Activated naive CD4-positive, alpha-beta T cell treated with anti-CD3 and anti-CD28 coated beads for 36 hours (primary cell): ENCODE data around the gene CNIH1. TPM values are rescaled to one million over a fixed set of nuclear protein-coding genes. Genes with fewer than 3 reads are reported as not detected.
"Not testable (repeated sequence)": the region's sequence is repeated elsewhere in the genome, so short reads cannot be mapped to it uniquely, and the experiment has no call there.

Source experiments
- CTCF ChIA-PET: fragments of 350-600 bp; sonication (Branson Sonifier 250); formaldehyde crosslinking; loops from one replicate; lab custom pipeline; 2021; ENCODE audit warnings: antibody characterized with exemption; lab: Charles Lee
- DNase-seq: peaks from one replicate; pipeline ENCODE4 v3.0.0-alpha.2; 2020
- H3K27ac Mint-ChIP-seq: one replicate; pipeline ENCODE4 v1.8.0; 2021; ENCODE audit warnings: mild to moderate bottlenecking, mixed read lengths
- H3K27me3 Mint-ChIP-seq: one replicate; pipeline ENCODE4 v1.8.0; 2021; ENCODE audit warnings: low read depth, mixed read lengths
- H3K36me3 Mint-ChIP-seq: one replicate; pipeline ENCODE4 v1.8.0; 2021; ENCODE audit warnings: low read depth, mixed read lengths
- H3K4me1 Mint-ChIP-seq: one replicate; pipeline ENCODE4 v1.8.0; 2021; ENCODE audit warnings: low read depth, mixed read lengths
- H3K4me3 Mint-ChIP-seq: one replicate; pipeline ENCODE4 v1.8.0; 2021; ENCODE audit warnings: mild to moderate bottlenecking, moderate library complexity, mixed read lengths
- H3K9me3 Mint-ChIP-seq: one replicate; pipeline ENCODE4 v1.8.0; 2021; ENCODE audit warnings: mixed read lengths
- intact Hi-C: fragments of 100-400 bp; cut with micrococcal nuclease; formaldehyde crosslinking; loops from one replicate; pipeline ENCODE4 v1.15.1; 2023
- total RNA-seq, 2 experiments: library from RNA; stranded (reverse); gene quantifications; one replicate each; pipeline ENCODE4 v1.2.3, GENCODE V29; 2021

Gene CNIH1
- total RNA-seq, 2 experiments from 2014 or later, result 68.1 to 78.4 TPM

DNA sequence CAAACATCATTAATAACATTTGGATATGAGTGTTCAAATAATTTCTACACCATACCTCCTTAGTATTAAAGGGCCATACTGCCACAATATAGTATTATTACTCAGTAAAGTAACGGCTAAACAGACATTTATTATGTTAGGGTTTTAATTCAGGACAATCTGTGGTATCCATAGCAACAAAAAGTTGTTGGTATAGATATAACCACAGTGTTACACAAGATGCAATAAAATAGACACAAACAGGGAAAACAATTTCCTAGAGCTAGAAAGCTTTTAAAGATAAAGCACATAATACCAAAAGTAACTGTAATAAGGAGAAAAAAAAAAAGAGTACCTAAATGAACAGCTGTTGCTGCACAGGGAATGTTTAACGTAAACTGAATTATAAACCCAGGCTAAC, 16.1 kb downstream of the CNIH1 start:
- intact Hi-C loops, result no loop called here
- Mint-ChIP-seq H3K36me3 (peaks cover 23% of the 10 kb centered on the region), H3K4me3 (no peak overlapping the region), H3K4me1 (peaks cover 30% of the 10 kb centered on the region), H3K27me3 (no peaks in the 10 kb centered on the region), H3K27ac (no peak overlapping the region), H3K9me3 (no peaks in the 10 kb centered on the region)
- CTCF ChIA-PET, result interaction anchor here (0.9 kb wide), 1 partner anchor 14 kb away, joined by 3 read pairs; no protein-coding TSS in a partner anchor
- no peak for DNase-seq

DNA sequence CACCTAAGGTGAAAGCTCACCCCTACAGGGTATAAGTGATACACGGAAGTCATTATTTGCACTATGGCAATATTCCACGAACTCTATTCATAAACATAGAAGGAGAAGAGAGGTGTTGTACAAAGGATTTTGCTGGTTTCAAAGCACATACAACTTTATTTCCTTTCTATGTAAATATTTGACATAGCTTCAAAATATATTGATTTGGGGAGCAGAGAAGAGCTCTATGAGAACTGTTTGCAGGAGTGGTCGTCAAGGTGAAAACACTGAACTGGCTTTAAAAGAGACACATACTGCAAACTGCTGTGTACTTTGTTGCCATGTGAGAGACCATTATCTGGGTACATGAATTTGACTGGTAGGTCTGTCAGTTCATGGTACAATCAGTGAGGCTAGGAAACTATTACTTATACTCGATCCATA, 16.7 kb downstream of the CNIH1 start:
- intact Hi-C loops, result no loop called here
- Mint-ChIP-seq H3K36me3 (peaks cover 19% of the 10 kb centered on the region), H3K4me1 (peaks cover 25% of the 10 kb centered on the region), H3K27ac (peak overlapping the region; percentile 20), H3K27me3 (no peaks in the 10 kb centered on the region), H3K4me3 (no peak overlapping the region), H3K9me3 (no peaks in the 10 kb centered on the region)
- DNase-seq, result no peak
- CTCF ChIA-PET, result interaction anchor here (0.9 kb wide), 1 partner anchor 11 kb away, joined by 5 read pairs; no protein-coding TSS in a partner anchor

DNA sequence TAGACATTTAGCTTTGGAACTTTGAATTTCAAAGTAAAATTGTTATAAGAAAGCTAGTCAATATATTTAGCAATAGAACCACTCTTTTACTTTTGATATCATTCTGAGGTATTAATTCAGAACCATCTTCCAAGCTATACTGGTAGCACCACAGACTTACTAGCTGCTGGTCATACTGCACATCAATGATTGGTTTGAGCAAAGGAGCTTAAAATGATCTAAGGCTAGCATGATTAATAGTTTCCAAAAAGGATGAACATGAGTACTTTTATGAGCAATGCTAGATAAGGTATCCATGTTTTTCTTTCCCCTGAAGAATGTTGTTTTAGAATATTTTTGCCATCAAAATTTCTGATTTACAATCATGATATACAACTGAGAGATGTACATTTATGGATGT, 17.2 kb downstream of the CNIH1 start:
- no peak for DNase-seq
- Mint-ChIP-seq H3K27ac (peak overlapping the region; percentile 20), H3K36me3 (peaks cover 15% of the 10 kb centered on the region), H3K9me3 (no peaks in the 10 kb centered on the region), H3K4me3 (no peak overlapping the region), H3K27me3 (no peaks in the 10 kb centered on the region), H3K4me1 (peaks cover 20% of the 10 kb centered on the region)
- CTCF ChIA-PET, result interaction anchor here (0.9 kb wide), 1 partner anchor 11 kb away, joined by 5 read pairs; no protein-coding TSS in a partner anchor
- intact Hi-C loops, result no loop called here

DNA sequence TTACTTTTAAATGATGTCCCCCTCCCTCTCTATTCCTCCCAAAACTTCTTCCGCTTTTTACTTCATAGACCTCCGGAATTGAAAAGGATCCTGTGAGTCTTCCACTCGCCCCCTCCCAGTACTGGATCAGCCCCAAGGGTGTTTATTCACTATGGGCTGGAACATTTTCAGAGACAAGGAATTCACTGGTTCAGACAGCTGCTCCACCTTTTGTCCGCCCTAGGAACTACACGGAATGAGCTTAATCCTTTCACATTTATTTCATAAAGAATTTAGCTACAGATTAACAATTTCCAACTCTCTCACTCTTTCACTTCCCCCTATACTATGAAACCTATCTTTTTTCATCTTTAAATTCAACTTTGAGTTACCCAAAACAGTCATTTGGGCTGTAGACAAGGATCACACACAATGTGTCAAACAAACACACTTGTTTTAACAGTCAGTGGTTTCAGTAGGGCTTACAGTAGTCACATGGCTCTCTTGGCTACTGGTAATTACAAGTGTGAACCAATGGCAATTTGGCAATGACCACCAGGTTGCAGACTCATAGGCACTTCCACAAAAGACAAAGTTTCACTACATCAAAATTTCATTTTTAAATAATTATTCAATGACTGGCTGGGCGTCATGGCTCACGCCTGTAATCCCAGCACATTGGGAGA, 20.6 kb downstream of the CNIH1 start:
- Mint-ChIP-seq H3K27ac (no peak overlapping the region), H3K4me1 (peaks cover 10% of the 10 kb centered on the region), H3K27me3 (no peaks in the 10 kb centered on the region), H3K36me3 (peaks cover 2% of the 10 kb centered on the region), H3K4me3 (no peak overlapping the region), H3K9me3 (no peaks in the 10 kb centered on the region)
- intact Hi-C loops, result no loop called here
- CTCF ChIA-PET, result interaction anchor here (0.6 to 1.0 kb wide), 3 partner anchors 14 to 1501 kb away, joined by 4 read pairs; no protein-coding TSS in a partner anchor
- peak; percentile 37 for DNase-seq

DNA sequence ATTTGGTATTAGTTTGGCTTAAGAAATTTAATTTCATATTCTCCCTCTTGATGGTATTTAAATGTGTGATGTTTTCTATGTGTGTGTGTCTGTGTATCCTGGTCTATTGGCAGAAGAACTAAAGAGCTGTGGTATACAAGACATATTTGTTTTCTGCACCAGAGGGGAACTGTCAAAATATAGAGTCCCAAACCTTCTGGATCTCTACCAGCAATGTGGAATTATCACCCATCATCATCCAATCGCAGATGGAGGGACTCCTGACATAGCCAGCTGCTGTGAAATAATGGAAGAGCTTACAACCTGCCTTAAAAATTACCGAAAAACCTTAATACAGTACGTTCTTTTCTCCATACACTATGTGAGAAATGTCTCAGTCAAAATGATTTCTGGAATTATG, 29.8 kb downstream of the CNIH1 start:
- Mint-ChIP-seq H3K4me1 (no peaks in the 10 kb centered on the region), H3K4me3 (no peak overlapping the region), H3K36me3 (peaks cover 27% of the 10 kb centered on the region), H3K27me3 (no peaks in the 10 kb centered on the region), H3K9me3 (no peaks in the 10 kb centered on the region), H3K27ac (no peak overlapping the region)
- CTCF ChIA-PET, result interaction anchor here (0.7 to 1.5 kb wide), 2 partner anchors 20 to 123 kb away, joined by 3 read pairs; no protein-coding TSS in a partner anchor
- intact Hi-C loops, result no loop called here
- no peak for DNase-seq

DNA sequence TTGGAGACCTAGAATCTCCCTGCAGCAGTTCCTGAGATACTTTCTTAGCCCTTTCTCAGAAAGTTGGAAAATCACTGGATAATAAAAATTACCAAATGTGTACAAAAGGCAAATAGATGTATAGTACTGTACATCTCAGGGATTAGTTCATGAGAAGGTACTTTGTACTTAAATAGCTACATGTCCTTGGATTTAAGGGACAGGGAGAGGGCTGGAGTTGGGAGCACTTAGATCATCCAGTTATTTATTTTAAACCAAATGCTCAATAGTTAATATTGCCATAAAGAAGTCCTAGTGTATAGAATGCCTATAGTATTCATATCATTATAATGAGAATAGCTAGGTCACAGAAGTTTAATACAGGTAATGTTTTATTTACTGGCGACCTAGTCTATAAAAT, 31.0 kb downstream of the CNIH1 start:
- H3K4me1 Mint-ChIP-seq, result no peaks in the 10 kb centered on the region
- no peak overlapping the region for H3K27ac Mint-ChIP-seq
- intact Hi-C loops, result no loop called here
- no peak for DNase-seq
- CTCF ChIA-PET, result interaction anchor here (0.6 kb wide), 1 partner anchor 246 kb away, joined by 3 read pairs; no protein-coding TSS in a partner anchor
- no peaks in the 10 kb centered on the region for H3K9me3 Mint-ChIP-seq
- no peak overlapping the region for H3K4me3 Mint-ChIP-seq
- peaks cover 36% of the 10 kb centered on the region for H3K36me3 Mint-ChIP-seq
- H3K27me3 Mint-ChIP-seq, result no peaks in the 10 kb centered on the region

DNA sequence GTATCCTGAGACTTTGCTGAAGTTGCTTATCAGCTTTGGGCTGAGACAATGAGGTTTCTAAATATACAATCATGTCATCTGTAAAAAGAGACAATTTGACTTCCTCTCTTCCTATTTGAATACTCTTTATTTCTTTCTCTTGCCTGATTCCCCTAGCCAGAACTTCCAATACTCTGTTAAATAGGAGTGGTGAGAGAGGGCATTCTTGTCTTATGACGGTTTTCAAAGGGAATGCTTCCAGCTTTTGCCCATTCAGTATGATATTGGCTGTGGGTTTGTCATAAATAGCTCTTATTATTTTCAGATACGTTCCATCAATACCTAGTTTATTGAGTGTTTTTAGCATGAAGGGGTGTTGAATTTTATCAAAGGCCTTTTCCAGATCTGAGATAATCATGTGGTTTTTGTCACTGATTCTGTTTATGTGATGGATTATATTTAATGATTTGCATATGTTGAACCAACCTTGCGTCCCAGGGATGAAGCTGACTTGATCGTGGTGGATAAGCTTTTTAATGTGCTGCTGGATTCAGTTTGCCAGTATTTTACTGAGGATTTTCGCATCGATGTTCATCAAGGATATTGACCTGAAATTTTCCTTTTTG, 37.7 kb downstream of the CNIH1 start:
- H3K9me3 Mint-ChIP-seq, CTCF ChIA-PET, H3K27ac Mint-ChIP-seq, H3K4me3 Mint-ChIP-seq, intact Hi-C loops, DNase-seq, H3K27me3 Mint-ChIP-seq, H3K4me1 Mint-ChIP-seq: not testable (repeated sequence)
- peaks cover 58% of the 10 kb centered on the region for H3K36me3 Mint-ChIP-seq

DNA sequence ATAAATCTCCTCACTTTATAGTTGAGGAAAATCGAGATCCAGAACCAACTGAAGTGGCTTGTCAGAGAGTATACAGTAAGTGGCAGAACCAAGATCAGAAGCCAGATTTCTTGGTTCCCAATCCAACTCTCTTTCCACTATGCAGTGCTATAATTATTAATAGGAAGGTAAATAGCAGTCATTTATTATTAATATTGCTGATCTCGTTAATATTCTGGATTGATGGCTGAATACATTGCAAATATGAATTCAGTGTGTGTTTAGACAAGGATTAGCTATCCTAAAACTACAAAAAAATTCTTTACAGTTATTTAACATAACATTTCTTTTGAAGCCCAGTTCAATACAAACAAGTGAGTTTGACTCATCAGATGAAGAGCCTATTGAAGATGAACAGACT, 41.6 kb downstream of the CNIH1 start:
- no peak for DNase-seq
- Mint-ChIP-seq H3K27me3 (no peaks in the 10 kb centered on the region), H3K4me3 (no peak overlapping the region), H3K27ac (no peak overlapping the region), H3K9me3 (no peaks in the 10 kb centered on the region), H3K36me3 (peaks cover 26% of the 10 kb centered on the region), H3K4me1 (peaks cover 8% of the 10 kb centered on the region)
- CTCF ChIA-PET, result no interaction called here
- intact Hi-C loops, result loop anchor here (5.0 kb wide), 2 partner anchors 483 to 1847 kb away; partner anchors contain the start of genes GPR137C and TXNDC16

DNA sequence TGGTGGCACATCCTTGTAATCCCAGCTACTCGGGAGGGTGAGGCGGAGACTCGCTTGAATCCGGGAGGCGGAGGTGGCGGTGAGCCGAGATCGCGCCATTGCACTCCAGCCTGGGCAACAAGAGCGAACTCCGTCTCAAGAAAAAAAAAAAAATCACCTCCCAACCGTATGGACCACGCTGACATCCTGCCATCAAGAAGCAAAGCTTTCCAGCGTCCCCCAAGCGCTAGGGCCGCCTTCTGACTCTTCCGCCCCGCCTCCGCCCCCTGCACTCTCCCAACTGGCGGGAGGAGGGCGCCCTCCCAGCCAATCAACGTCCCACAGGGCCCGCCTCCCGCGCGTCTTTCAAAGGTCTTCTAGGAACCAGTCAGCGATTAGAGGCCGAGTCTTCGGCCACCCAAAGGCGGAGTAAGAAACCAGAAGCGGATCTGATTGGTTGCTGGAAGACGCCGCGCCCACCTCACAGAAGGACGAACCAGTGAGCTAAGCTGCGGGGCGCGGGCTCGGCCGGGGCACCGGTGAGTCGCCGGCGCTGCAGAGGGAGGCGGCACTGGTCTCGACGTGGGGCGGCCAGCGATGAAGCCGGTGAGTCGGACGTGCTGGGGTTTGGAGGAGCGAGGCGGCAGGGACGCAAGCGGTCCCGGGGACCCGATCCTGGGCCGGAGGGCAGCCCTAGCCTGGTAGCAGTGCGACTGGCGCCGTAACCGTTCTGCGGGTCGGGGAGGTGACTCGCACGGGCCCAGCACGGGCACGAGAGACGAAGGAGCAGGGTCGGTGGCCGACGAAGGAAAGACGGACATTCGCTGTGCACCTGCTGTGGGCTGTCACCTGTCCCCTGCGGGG, 44.5 kb downstream of the CNIH1 start, which contains the start of gene CDKN3:
TSS of gene CDKN3 (plus strand) at position 515 of the 843 bp plus-strand sequence. CDS start at position 577, 62 bp downstream.
- intact Hi-C loops, result loop anchor here (1.0 to 5.0 kb wide), 13 partner anchors 30 to 1844 kb away; partner anchors contain the start of genes CGRRF1, CNIH1, GPR137C and PSMC6
- CTCF ChIA-PET, result interaction anchor here (0.6 to 1.6 kb wide), 8 partner anchors 21 to 335 kb away, joined by 3 to 4 read pairs (median 4); no protein-coding TSS in a partner anchor

DNA sequence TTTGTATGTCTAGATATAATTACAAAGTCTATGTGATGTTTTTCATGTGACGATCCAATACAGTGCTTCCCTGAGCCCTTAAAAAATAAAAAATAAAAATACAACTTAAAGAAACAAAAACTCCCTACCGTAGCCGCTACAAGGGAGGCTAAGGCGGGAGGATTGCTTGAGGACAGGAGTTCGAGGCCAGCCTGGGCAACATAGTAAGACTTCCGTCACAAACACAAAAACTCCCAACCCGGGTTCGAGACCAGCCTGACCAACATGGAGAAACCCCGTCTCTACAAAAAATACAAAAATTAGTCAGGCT, 45.0 kb downstream of the CNIH1 start:
- Mint-ChIP-seq H3K9me3 (no peaks in the 10 kb centered on the region), H3K4me3 (peak overlapping the region; percentile 86), H3K27me3 (peaks cover 4% of the 10 kb centered on the region), H3K4me1 (peaks cover 8% of the 10 kb centered on the region), H3K27ac (peak overlapping the region; percentile 65), H3K36me3 (no peaks in the 10 kb centered on the region)
- no peak for DNase-seq
- CTCF ChIA-PET, result interaction anchor here (1.0 to 1.3 kb wide), 3 partner anchors 21 to 29 kb away, joined by 3 to 4 read pairs (median 4); no protein-coding TSS in a partner anchor
- intact Hi-C loops, result loop anchor here (1.0 to 5.0 kb wide), 13 partner anchors 30 to 1844 kb away; partner anchors contain the start of genes CGRRF1, CNIH1, GPR137C and PSMC6

More for the DNA sequence above, 44.5 kb downstream of the CNIH1 start, which contains the start of gene CDKN3:
- Mint-ChIP-seq H3K36me3 (peaks cover 2% of the 10 kb centered on the region), H3K9me3 (no peaks in the 10 kb centered on the region), H3K4me1 (peaks cover 8% of the 10 kb centered on the region), H3K4me3 (peak within 1 kb of the TSS; percentile 86), H3K27me3 (peaks cover 2% of the 10 kb centered on the region), H3K27ac (peak within 1 kb of the TSS; percentile 65)
- peak; percentile 99 for DNase-seq

DNA sequence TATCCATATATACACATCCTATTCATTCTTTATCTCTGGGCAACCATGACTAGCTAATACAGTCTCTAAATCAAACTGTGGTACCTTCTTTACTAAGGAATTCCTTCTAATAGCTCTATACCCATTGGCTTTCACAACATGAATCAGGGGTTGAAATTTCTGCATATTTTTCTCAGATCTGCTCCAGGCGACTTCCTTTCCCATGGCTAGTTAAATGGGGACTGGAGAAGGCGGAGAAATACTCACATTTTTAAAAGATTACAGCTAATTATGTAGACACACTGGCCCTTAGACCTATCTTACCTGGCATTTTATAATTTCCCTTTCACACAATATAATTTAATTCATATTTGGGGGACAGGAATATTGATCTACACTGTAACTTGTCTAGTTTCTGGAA, 45.5 kb downstream of the CNIH1 start:
- H3K36me3 Mint-ChIP-seq, result no peaks in the 10 kb centered on the region
- H3K27ac Mint-ChIP-seq, result no peak overlapping the region
- H3K9me3 Mint-ChIP-seq, result no peaks in the 10 kb centered on the region
- intact Hi-C loops, result loop anchor here (1.0 to 5.0 kb wide), 13 partner anchors 29 to 1843 kb away; partner anchors contain the start of genes CGRRF1, CNIH1, GPR137C and PSMC6
- peak overlapping the region; percentile 16 for H3K4me3 Mint-ChIP-seq
- CTCF ChIA-PET, result interaction anchor here (1.2 to 1.3 kb wide), 2 partner anchors 20 to 24 kb away, joined by 3 to 4 read pairs; no protein-coding TSS in a partner anchor
- peaks cover 4% of the 10 kb centered on the region for H3K27me3 Mint-ChIP-seq
- H3K4me1 Mint-ChIP-seq, result peaks cover 8% of the 10 kb centered on the region
- no peak for DNase-seq
